Measurements from ENCODE around the gene HRC.

Gene HRC

DNA sequence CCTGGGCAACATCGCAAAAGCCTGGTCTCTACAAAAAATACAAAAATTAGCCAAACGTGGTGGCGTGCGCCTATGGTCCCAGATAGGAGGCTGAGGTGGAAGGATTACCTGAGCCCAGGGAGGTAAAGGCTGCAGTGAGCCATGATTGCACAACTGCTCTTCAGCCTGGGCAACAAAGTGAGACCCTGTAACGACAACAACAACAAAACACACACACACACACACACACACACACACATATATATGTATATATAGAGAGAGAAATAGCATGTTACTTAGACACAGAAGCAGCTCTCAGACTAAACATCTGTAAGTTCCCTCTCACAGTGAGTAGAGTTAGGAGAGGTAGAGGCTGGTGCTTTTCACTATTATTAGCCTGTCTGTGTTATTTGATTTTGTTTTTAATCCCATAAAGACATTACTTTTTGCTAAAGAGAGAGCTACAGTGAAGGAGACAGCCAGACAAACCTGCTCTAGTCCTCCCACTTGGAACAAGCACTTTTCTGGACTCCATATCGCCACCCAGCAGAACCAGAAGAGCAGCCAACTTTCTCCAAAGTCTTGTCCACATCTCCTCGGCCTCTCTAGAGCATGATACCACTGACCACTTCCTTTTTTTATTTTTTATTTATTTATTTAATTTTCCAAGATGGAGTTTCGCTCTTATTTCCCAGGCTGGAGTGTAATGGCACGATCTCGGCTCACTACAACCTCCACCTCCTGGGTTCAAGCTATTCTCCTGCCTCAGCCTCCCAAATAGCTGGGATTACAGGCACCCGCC lies 43.8 kb downstream of the HRC start:
- DNase-seq = no peak

DNA sequence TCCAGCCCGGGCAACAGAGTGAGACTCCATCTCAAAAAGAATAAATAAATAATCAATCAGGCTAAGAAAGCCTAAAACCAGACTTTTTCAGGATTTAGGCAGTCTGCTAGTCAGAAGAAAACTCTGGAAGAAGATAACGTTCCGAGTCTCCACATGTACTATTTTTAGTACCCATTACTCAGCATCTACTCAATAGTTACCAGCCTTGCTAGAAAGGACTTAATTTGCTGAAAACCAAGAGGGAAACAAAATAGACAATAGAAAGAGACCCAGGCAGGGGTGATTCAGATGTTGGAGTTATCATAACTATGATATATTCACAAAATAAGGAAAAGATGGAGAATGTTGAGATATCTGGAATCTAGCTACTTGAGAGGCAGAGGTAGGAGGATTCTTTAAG lies 44.6 kb downstream of the HRC start:
- no peak for DNase-seq

DNA sequence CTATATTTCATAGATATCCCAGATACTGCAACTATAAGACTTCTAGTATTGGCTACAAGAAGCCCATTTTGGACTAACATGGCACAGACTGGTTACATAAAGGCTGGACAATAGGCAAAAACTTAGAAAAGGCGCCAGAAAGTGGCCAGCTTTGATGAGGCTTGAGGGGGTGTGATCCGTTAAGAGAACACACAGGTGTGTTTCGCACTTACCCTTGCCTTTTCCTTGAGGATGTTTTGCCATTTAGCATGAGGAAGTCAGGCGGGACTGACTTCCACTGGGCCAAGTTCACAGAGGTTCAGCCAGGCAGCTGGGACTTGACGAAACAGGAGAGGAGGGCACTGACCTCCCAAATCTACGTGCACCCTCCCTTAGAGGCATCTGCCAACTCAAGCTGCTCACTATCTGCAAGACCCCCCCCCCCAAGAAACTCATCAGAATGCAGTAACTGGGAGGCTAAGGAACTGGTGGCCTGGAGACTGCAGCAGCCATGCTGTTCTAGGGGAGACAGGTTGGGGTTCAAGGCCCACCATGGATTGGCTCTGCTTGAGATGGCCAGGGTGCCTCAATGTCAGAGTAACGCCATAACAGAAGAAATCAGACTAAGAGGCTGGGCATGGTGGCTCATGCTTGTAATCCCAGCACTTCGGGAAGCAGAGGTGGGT lies 45.5 kb downstream of the HRC start:
- DNase-seq = no peak

DNA sequence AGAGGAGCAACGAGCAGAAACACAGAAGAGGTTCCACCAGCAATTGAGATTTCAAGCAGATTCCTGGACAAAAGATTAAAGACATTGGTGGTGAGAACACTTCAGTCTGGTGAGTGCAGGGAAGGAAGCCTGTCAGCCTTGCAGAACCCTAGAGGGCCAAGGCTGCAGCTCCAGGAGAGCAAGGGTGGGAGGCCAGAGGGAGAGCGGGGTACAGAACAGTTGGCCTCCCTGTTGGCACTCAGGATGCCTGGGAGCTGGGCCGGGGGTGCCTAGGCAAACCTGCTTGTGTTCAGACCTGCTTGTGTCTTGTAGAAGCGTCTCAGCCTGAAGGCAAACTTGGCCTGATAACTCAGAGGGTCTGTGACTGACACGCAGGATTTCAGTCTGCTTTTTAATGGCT lies 46.1 kb downstream of the HRC start:
- no peak for DNase-seq

DNA sequence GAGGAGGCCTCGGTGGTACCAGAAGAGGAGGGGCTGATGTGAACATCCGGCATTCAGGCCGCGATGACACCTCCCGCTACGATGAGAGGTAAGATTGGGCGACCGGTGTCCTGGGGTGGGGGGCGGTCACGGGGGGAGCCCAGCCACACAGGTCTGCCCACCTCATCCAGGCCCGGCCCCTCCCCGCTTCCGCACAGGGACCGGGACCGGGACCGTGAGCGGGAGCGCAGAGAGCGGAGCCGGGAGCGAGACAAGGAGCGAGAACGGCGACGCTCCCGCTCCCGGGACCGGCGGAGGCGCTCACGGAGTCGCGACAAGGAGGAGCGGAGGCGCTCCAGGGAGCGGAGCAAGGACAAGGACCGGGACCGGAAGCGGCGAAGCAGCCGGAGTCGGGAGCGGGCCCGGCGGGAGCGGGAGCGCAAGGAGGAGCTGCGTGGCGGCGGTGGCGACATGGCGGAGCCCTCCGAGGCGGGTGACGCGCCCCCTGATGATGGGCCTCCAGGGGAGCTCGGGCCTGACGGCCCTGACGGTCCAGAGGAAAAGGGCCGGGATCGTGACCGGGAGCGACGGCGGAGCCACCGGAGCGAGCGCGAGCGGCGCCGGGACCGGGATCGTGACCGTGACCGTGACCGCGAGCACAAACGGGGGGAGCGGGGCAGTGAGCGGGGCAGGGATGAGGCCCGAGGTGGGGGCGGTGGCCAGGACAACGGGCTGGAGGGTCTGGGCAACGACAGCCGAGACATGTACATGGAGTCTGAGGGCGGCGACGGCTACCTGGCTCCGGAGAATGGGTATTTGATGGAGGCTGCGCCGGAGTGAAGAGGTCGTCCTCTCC lies 47.4 kb downstream of the HRC start:
- DNase-seq = no peak

DNA sequence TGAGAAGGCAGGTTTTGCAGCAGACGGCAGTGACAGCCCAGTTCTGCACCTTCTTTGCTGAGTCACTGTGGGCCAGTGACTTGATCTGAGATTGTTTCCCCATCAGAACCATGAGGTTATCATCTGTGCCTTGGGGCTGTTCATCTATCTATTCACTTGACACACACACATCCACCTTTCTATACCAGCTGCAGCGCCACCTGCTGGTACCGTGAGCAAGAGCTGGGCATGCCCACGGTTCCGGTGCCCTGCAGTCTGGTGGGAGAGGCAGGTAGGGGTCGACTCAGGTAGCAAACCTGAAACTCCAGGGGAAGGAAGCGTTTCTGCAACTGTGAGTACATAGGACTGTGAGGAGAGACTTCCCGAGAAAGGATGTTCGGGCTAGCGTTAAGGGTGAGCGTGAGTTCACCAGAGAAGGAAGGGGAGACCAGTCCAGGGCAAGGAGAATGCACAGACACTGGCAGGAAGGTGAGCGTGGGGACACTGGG lies 48.5 kb downstream of the HRC start:
- DNase-seq = peak; percentile 24

DNA sequence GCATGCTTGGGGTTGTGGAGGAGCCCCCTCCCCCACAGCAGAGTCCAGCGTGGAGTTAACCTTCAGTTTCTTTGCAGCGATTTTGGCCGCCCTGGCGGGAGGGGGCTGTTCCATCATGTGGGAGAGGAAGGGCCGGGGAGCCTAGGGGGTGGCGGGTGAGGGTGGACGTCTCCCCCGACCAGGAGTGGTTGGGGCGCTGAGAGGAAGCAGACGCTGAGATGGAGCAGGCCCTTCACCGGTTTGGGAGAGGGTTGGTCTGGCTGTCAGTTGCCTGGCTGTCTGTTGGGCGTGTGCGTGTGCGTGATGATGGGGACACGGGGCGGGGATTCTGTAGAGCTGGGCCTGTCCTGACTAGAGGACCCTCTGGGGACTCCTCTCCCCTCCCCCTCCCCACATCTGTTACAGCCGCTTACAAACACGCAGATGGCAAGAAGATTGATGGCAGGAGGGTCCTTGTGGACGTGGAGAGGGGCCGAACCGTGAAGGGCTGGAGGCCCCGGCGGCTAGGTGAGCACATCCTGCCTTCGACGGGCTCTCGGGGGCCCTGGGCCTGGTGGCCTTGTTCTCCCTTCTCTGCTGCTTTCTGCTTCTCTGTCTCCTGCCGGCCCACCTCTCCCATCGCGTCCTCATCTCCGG lies 50.8 kb downstream of the HRC start:
- no peak for DNase-seq

DNA sequence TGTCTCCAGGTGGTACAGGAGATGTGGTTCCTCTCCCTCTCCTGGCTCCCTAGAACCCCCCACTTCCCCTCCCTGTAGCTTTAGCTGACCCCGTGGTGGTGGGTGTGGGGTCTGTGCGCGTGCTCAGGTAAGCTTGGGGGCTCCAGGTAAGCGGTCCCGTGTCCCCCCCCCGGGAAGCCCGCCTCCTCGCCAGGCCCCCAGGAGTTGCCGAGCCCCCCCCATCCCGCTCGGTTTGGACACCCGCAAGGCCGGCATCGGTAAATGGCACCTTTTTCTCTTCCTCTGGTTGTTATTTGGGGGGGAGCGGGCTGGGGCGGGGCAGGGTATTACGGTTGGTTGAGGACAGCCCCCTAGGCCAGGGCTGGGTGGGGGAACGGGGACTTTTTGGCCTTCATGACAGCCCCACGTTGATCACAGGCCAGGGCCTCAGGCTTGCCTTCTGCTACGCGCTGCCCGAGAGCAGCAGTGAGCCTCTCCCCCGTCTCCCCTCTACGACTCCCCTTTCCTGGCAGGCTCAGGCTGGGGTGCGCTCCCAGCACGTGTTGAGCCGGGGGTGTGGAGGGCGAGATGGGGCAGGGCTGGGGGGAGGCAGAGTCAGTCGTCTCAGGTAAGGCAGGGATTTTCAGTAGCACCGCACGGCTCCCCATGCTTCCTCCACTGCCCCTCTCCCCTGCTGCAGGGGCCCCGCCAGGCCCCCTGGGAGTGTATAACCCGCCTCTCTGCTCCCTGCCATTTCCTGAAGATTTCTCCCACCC lies 51.7 kb downstream of the HRC start:
- no peak for DNase-seq

DNA sequence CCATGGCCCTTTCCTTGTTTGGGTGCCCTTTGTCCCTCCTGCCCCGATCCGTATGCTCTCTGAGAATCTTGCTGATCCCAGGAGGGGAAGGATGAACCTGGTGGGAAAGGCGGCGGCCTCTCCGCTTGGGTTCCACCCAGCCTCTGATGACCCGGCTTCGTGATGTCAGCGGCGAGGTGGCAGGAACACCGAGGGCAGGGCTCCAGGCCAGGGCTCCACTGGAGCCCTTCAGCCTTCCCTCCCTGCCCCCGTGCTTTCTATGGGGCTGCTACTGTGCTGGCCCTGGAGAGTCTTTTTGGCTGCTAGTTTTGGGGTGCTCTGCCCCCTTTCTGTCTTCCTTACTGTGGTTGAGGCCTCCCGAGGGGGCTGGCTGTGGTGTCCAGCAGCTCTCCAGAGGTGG lies 52.9 kb downstream of the HRC start:
- no peak for DNase-seq

Measured in NCI-H748 treated with DMSO at 0.1 percent for 48 hours (cell line).